Osteocyte (in vitro differentiated cells): ENCODE results near the gene TMEM151A. TPM values are rescaled to one million over a fixed set of nuclear protein-coding genes. Genes with fewer than 3 reads are reported as not detected.
A peak's percentile ranks its signal among the peaks of the same experiment; 100 is the strongest.

Source experiments
- DNase-seq: peaks from one replicate; pipeline ENCODE4 v3.0.0; 2021; ENCODE audit warnings: mixed read lengths; ENCODE audit not compliant: unreplicated experiment; ENCODE audit errors: extremely low spot score
- H3K27ac Mint-ChIP-seq: one replicate; pipeline ENCODE4 v1.8.0; 2021; ENCODE audit warnings: mild to moderate bottlenecking, mixed read lengths; ENCODE audit not compliant: unreplicated experiment
- H3K27me3 Mint-ChIP-seq: one replicate; pipeline ENCODE4 v1.8.0; 2021; ENCODE audit warnings: mixed read lengths; ENCODE audit not compliant: unreplicated experiment
- H3K36me3 Mint-ChIP-seq: one replicate; pipeline ENCODE4 v1.8.0; 2021; ENCODE audit warnings: mixed read lengths; ENCODE audit not compliant: unreplicated experiment
- H3K4me1 Mint-ChIP-seq: one replicate; pipeline ENCODE4 v1.8.0; 2021; ENCODE audit warnings: mixed read lengths; ENCODE audit not compliant: unreplicated experiment
- H3K4me3 Mint-ChIP-seq: one replicate; pipeline ENCODE4 v1.8.0; 2021; ENCODE audit warnings: mild to moderate bottlenecking, moderate library complexity, mixed read lengths; ENCODE audit not compliant: unreplicated experiment
- H3K9me3 Mint-ChIP-seq: one replicate; pipeline ENCODE4 v1.8.0; 2021; ENCODE audit warnings: mixed read lengths; ENCODE audit not compliant: unreplicated experiment
- CTCF ChIP-seq: fragments of 200-600 bp; sonication (generic); IDR thresholded peaks from 2 replicates; pipeline ENCODE4 v1.5.0; 2021; ENCODE audit warnings: antibody characterized with exemption, mild to moderate bottlenecking, moderate library complexity
- total RNA-seq: library from RNA; stranded (reverse); gene quantifications from 2 replicates; pipeline ENCODE4 v1.2.1, GENCODE V29; 2021

Gene TMEM151A
- total RNA-seq, 1 donor from 2014 or later = 0.46 TPM

- Mint-ChIP-seq H3K9me3 (no peaks in the 10 kb centered on the region), H3K4me3 (peak overlapping the region; percentile 99), H3K4me1 (peaks cover 39% of the 10 kb centered on the region), H3K27ac (peak overlapping the region; percentile 100), H3K36me3 (peaks cover 6% of the 10 kb centered on the region), H3K27me3 (no peaks in the 10 kb centered on the region)
- no peak for TF ChIP-seq CTCF
- peak; percentile 88 for DNase-seq
These were observed 44.0 kb downstream of the TMEM151A start for GRCh38 chr11:66335531-66336233.

GRCh38 chr11:66336234-66337102 is 44.8 kb downstream of the TMEM151A start, which contains the start of gene RIN1:
Gene RIN1 (minus strand): TSS chr11:66336434. CDS start chr11:66336402, 32 bp downstream.
- Mint-ChIP-seq H3K4me3 (peak within 1 kb of the TSS; percentile 99), H3K27ac (peak within 1 kb of the TSS; percentile 100)
- peak; percentile 94 for DNase-seq

DNA sequence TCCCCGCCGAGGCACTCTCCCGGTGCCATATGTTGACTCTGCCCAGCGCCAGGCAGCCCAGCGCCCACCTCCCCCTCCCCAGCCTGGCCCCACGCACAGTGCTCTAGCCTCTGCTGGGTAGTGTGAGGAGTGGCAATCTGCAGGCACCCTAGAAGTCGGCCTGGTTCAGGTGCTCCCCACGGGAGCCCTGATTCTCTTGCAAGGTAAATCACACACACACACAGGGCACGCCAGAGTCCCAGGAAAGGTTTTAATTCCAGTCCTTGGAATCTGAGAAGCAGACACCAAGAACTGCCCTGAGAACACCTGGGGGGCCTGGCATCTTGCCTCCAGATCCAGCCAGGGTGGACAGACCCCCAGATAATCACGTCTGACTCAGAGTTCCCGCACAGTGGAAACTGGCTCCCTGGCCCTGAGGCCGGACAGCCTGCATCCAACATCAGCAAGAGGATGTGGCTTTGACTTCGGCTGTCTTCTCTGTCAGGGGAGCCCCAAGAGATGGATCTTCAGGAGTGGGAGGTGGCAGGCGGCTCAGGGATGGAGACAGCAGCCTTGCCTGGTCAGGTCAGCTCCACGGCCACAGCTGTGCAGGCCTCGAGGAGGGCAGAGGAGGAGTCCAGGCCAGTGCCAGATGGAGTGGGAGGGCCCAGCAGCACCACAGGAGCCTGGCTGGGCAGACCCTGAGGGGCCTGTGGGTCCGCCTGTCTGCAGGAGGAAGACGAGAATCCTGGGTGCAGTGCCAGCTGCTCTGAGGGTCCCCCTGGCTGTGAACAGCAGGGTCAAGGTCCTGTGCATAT is 45.6 kb downstream of the TMEM151A start:
- peak; percentile 8 for TF ChIP-seq CTCF
- Mint-ChIP-seq H3K9me3 (no peaks in the 10 kb centered on the region), H3K4me1 (peaks cover 39% of the 10 kb centered on the region), H3K4me3 (peak overlapping the region; percentile 99), H3K27me3 (no peaks in the 10 kb centered on the region), H3K36me3 (peaks cover 15% of the 10 kb centered on the region), H3K27ac (peak overlapping the region; percentile 100)
- DNase-seq = peak; percentile 86

More at GRCh38 chr11:66336234-66337102, 44.8 kb downstream of the TMEM151A start, which contains the start of gene RIN1:
- Mint-ChIP-seq H3K36me3 (peaks cover 12% of the 10 kb centered on the region), H3K9me3 (no peaks in the 10 kb centered on the region), H3K27me3 (no peaks in the 10 kb centered on the region), H3K4me1 (peaks cover 39% of the 10 kb centered on the region)
- TF ChIP-seq CTCF = peak; percentile 58

- Mint-ChIP-seq H3K36me3 (peaks cover 10% of the 10 kb centered on the region), H3K4me3 (no peak overlapping the region), H3K27me3 (no peaks in the 10 kb centered on the region), H3K4me1 (peaks cover 43% of the 10 kb centered on the region), H3K9me3 (no peaks in the 10 kb centered on the region), H3K27ac (peak overlapping the region; percentile 100)
- DNase-seq = no peak
- TF ChIP-seq CTCF = no peak
These were observed 46.8 kb downstream of the TMEM151A start for GRCh38 chr11:66338276-66339161.
